ENCODE results near the gene DVL3.

DNA sequence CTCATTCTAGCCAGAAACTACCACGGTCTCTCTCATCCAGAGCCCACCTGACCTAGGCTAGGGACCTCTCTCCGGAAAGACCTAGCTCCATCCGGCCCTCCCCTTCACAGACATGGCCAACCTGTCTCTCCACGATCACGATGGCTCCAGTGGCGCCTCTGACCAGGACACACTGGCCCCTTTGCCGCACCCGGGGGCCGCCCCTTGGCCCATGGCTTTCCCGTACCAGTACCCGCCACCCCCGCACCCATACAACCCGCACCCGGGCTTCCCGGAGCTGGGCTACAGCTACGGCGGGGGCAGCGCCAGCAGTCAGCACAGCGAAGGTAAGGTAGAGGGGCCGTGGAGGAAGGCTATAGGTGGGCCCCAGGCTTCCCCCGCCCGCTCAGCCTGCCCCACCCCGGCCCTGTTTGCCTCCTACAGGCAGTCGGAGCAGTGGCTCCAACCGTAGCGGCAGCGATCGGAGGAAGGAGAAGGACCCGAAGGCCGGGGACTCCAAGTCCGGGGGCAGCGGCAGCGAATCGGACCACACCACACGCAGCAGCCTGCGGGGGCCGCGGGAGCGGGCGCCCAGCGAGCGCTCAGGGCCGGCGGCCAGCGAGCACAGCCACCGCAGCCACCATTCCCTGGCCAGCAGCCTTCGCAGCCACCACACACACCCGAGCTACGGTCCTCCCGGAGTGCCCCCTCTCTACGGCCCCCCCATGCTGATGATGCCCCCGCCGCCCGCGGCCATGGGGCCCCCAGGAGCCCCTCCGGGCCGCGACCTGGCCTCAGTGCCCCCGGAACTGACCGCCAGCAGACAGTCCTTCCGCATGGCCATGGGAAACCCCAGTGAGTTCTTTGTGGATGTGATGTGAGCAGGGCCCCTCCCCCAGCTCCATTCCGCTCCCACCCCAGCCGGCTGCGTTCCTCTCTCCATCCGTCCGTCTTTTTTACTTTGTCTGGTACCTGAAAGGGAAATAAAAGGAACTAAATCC lies 15.0 kb downstream of the DVL3 start:
- TF ChIP-seq, protein P1, sequence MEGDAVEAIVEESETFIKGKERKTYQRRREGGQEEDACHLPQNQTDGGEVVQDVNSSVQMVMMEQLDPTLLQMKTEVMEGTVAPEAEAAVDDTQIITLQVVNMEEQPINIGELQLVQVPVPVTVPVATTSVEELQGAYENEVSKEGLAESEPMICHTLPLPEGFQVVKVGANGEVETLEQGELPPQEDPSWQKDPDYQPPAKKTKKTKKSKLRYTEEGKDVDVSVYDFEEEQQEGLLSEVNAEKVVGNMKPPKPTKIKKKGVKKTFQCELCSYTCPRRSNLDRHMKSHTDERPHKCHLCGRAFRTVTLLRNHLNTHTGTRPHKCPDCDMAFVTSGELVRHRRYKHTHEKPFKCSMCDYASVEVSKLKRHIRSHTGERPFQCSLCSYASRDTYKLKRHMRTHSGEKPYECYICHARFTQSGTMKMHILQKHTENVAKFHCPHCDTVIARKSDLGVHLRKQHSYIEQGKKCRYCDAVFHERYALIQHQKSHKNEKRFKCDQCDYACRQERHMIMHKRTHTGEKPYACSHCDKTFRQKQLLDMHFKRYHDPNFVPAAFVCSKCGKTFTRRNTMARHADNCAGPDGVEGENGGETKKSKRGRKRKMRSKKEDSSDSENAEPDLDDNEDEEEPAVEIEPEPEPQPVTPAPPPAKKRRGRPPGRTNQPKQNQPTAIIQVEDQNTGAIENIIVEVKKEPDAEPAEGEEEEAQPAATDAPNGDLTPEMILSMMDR (IDR thresholded peaks at IDR 0.05; ENCODE audit: low read depth, low read length, poor library complexity, severe bottlenecking): no peak
- TF ChIP-seq EZH2phosphoT487 (IDR thresholded peaks at IDR 0.05; ENCODE audit: borderline replicate concordance, low read length): no peak
